ENCODE results near the gene KRTAP10-1.
A peak's percentile ranks its signal among the peaks of the same experiment; 100 is the strongest.

Gene KRTAP10-1

DNA sequence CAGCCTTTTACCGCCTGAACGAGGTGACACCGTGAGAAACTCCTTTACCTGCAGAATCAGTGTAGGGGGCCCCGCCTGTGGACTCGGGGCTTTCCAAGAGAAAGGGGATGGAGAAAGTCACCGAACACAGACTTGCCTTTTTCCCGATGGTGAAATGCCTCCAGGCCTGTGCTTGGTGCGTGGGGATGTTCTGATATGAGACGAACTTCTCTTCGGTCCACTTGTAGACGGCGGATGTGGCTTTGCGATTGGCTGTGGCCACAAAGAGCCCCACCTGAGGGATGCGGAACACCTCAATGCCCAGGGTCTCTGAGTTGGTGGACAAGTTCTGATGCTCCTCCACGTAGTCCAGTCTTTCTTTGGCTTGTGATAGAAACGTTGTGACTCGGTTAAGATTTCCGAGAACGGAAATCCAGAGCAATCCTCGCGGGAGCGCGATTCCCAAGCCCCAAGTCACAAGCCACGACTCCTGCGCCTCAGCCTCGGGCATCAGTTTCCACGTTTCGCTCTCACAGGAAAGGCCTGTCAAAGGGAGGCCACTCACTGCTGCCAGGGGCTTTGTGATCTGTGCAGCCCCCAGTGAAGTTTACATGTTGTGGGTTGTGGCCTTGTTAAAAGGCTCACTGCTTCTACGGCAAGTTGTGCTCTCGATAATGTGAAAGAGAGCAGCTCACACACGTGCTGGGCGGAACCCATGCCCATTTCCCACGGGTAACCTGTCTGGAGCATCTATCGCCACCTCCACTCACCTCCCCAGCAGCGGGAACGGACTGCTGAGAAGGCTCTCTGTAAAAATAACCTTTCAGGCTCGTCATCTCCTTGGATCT, 12.6 kb downstream of the KRTAP10-1 start:
- DNase-seq = no peak

- DNase-seq = no peak
Observed at GRCh38 chr21:44526096-44526997, 13.6 kb downstream of the KRTAP10-1 start.

DNA sequence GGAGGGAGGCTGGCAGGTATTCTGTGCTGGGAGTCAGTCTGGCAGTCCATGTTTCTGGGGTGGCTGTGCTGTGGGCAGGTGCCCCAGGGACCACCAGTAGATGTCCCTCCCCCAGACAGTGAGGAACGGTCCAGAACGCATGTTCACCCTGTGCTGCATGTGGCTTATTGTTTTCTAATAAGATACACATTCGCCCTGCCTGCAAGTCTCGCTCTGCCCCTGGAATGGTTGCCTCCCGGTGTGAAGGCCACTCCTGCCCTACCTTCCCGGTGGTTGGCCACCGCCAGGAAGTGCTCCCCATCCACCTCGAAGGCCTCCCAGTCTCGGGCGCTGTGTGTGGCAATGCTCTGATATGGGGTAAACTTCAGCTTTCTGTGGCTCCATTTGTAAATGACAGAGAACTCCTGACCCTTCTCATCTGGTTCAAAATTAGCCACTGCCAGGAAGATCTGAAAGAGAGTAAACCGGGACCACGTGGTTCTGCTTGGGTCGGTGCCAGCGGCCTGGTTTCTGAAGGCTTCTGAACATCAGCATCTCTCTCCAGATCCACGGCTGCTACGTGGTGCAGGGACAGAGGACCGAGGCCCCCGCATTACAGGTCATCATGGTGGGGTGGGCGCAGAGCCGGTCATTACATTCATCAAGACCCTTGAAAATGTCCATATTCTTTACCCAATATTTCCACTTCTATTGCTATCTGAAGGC, 14.5 kb downstream of the KRTAP10-1 start:
- no peak for DNase-seq

- no peak for DNase-seq
Observed at GRCh38 chr21:44524414-44525371, 15.3 kb downstream of the KRTAP10-1 start.

DNA sequence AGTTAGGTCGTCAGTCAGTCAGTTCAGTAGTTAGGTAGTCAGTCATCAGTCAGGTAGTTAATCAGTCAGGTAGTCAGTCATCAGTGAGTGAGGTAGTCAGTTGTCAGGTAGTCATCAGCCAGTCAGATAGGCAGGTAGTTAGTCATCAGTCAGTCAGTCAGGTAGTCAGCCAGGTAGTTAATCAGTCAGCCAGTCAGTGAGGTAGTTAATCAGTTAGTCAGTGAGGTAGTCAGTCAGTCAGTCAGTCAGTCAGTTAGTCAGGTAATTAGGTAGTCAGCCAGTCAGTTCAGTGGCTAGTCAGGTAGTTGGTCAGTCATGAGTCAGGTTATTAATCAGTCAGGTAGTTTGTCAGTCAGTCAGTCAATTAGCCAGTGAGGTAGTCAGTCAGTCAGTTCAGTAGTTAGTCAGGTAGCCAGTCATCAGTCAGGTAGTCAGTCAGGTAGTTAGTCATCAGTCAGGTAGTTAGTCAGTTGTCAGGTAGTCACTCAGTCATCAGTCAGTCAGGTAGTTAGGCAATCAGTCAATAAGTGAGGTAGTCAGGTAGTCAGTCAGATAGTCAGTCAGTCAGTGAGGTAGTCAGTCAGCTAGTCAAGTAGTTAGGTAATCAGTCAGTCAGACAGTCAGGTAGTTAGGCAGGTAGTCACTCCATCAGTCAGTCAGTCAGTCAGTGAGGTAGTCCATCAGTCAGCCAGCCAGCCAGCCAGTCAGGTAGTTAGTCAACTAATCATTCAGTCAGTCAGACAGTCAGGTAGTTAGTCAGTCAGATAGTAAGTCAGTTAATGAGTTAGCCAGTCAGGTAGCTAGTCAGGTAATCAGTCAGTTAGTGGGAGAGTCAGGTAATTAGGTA, 16.2 kb downstream of the KRTAP10-1 start:
- no peak for DNase-seq

GRCh38 chr21:44522753-44523204, 17.2 kb downstream of the KRTAP10-1 start:
- DNase-seq = no peak

DNA sequence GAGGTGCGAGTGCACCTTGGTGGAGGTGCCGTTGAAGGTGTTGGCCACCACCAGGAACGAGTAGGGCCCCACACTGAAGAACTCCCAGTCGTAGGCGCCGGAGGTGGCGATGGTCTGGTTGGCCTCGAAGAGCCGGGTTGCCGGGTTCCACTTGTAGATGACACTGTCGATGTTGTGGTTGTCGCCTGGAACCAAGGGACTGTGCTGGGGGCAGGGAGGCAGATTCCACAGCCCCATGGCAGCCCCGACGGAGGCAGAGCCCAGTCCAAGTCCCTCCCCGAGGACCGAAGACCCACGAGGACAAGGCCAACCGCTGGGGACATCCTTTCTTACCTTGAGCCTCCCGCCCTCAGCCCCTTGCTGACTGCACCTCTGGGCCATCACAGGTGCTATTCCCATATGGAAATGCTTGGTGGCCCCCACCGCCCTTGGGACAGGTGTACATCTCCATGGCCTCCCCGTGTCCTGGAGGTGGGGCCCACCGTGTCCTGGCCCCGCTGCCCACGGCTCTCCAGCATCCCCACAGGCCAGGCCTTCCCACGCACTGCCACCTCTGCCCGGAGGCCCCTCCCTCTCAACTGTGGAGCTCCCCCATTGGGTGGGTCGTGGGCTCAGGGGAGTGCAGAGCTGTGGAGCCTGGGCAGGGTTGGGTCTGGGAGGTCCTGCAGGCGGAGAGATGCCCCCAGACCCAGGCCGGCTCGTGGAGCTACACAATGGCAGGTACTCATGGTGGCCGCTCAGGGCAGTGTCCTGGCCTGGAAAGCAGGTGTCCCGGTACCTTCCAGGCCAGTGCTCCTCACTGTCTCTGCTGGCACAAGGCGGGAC, 17.9 kb downstream of the KRTAP10-1 start:
- DNase-seq = no peak

GRCh38 chr21:44521301-44521927, 18.6 kb downstream of the KRTAP10-1 start:
- no peak for DNase-seq

DNA sequence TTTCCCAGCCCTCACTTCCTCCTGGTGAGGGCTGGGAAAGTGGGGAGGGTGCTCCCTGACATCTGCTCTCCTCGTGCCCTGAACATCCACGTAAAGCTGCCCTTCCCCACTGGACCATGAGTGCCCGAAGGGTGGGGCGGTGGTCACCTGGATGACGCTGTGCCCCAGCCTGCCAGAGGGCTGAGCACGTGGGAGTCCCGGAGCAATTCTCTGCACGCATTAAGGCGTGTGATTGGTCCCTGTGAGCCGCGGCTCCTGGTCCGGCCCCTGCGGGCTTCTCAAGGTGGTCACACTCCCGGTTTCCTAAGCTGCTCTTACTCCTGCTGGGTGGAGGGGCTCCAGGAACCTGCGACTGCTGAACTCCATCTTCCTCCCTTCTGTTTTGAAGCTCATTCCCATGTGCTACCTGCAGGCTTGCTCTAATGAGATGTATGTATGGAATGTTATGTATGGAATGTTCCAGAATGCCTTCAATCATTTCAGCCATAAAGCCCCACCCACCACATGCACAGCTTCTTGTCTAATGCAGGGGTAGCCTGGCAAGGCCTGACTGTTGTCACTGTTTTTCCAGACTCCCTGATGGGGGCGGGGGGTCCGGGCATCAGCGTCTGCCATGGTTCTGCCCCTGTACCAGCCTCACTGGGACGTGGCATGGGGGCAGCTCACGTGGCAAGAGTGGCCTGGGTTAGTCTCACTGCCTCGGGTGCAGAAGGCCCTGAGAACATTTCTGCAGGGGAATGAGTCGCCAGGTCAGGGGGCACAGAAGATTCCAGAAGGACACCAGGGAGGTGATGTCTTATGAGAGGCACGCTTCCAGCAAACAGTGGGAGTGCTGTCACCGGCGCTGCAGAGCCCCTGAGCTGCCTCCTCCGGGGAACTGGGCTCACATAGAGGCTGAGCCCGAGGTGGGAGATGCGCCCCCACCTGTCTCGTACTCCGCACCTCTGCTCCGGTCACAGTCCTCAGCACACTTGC, 19.4 kb downstream of the KRTAP10-1 start:
- DNase-seq = no peak

- DNase-seq = no peak
Observed at GRCh38 chr21:44519346-44520325, 20.4 kb downstream of the KRTAP10-1 start.

GRCh38 chr21:44518686-44519085, 21.3 kb downstream of the KRTAP10-1 start:
- no peak for DNase-seq

GRCh38 chr21:44517175-44517899, 22.7 kb downstream of the KRTAP10-1 start:
- peak; percentile 70 for DNase-seq

- DNase-seq = no peak
Observed at GRCh38 chr21:44516828-44517174, 23.2 kb downstream of the KRTAP10-1 start.

DNA sequence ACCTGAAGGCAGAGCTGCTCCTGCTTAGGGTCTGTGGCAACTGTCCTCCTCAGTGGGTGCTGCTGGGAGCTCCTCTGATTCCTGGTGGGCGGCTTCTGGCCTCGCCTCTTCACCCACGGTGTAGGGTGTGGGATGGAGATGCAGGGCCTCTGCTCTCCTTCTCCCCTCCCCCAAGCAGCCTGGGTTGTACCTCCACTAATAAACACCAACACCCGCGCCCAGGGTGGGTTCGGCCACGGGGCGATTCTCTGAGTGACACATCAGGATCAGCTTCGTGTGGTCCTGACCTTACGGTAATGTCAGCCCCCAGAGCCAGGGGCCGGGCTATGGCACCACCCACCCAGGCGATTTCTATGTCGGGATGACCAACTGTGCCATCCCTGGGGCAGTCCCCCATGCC, 23.7 kb downstream of the KRTAP10-1 start:
- no peak for DNase-seq

DNA sequence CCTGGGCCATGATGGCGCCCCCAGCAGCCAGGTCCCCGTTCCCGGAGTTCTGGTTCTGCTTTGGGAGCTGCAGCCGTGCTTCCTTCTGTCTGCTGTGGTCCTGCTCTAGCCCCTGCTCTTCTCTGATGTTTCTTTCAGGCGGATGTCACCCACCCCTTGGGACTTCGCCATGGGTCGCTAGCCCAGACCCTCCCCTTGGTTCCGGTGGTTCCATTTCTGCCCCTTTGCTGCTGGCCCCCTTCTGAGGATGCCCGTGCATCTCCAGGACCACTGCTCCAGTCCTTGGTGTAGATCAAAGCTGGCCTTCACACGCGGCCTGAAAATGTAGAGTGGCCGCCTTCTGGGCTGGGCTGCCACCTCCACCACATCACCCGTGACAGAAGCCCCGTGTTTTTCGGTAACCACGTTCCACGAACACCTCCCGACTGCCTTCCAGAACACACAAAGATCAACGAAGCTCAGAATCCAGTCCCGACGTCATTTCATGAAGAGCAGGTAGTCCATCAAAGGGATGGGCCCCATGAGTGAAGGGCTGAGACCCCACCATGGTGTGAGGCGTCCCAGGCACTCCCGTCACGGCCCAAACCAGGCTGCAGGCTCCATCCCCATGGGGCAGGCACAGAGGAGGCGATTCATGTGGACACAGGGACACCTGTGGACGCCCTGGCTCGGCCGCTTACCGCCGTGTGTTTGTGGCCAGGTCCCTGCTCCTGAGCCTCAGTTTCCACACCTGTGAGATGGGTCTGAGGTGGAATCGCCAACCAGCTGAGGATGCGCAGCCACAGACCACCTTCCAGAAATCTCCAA, 24.4 kb downstream of the KRTAP10-1 start:
- no peak for DNase-seq

Data from NCI-H345 (cell line).